Measurements from ENCODE around the gene EQTN.

Gene EQTN

GRCh38 chr9:27297050-27297449 lies at the start of gene EQTN:
TSS of gene EQTN (minus strand) at chr9:27297150. CDS start at chr9:27297055, 95 bp downstream.
- DNase-seq, result no peak

GRCh38 chr9:27344776-27345175 lies 47.8 kb upstream of the EQTN start:
- no peak for DNase-seq

GRCh38 chr9:27341545-27342294 lies 44.8 kb upstream of the EQTN start:
- DNase-seq, result no peak

DNA sequence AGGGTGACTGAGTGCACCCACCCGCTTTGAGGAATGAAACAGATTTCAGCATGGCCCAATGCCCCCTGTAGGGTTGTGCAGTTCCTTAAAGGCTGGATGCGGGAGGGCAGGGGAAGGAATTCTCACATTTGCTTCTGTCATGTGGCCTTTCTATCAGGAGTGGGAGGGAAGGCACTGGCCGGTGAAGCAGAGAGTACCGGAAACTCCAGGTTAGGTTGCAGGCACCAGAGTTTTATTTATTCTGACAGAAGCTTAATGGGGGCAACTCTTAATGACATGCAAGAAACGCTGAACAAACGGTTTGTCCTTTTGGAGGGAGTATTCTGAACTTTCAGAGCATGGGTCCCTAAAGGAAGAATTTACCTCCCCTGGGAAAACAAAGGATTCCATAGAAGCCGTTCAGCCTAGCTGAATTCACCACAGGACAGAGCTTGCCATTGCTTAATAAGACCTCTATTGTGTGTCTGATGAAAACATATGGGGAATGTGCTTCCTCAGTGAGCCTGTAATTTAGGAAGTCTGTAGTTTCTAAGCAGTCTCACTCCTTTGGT lies 44.1 kb upstream of the EQTN start:
- no peak for DNase-seq

DNA sequence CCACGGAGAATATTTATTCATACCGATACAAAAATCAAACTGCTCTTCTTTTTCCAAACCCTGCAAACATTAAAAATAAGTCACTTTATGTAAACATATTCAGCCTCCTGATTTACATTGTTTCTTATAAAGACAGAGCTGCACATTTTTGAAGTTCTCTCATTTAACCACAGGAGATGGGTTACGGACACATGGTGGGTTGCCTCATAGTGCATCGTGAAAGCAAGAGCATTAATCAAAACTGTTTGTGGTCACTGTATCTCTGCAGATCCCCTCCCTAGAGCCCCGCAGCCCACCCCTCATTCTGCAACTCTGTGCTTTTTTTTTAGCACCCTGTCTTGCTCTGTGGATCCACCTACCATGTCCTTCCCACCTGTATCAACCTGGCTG lies 43.3 kb upstream of the EQTN start:
- DNase-seq, result no peak

GRCh38 chr9:27339661-27340284 lies 42.8 kb upstream of the EQTN start:
- DNase-seq, result no peak

DNA sequence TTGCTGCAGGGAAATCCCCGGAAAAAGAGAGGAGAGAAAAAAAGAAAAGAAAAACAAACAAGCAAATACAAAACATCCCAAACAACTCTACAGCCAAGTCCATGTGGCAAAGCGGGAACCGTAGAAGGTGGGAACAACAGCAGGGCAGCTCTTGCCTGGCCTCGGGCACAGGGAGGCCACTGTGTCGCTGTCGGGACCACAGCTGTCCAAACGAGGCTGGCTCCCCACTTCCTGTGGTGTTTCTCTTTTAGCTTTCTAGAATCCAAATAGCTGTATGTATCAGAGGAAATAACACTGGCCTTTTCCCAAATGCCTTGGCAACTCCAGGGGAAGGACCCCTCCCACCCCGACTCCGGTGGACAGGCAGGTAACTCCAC lies 41.6 kb upstream of the EQTN start:
- no peak for DNase-seq

- no peak for DNase-seq
Observed at GRCh38 chr9:27337833-27338526, 41.0 kb upstream of the EQTN start.

GRCh38 chr9:27337236-27337635 lies 40.3 kb upstream of the EQTN start:
- DNase-seq, result no peak

DNA sequence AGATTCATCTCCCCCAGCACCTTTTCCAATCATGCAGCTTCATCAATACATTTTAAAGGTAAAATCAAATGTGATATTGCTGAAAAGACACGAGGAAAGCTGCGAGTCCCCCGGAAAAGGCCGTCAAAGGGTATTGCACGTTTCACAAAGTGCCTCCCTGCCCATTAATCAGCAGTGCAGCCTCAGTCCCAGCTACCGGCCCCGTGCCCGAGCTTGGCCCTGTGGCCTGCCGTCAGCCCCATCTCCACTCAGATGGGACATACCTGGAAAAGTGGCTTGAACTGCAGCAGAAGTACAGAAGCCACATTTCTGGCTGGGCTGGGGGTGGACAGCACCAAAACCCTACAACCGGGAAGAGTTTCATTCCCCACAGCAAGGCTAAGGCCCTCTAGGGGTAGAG lies 39.9 kb upstream of the EQTN start:
- DNase-seq, result no peak

DNA sequence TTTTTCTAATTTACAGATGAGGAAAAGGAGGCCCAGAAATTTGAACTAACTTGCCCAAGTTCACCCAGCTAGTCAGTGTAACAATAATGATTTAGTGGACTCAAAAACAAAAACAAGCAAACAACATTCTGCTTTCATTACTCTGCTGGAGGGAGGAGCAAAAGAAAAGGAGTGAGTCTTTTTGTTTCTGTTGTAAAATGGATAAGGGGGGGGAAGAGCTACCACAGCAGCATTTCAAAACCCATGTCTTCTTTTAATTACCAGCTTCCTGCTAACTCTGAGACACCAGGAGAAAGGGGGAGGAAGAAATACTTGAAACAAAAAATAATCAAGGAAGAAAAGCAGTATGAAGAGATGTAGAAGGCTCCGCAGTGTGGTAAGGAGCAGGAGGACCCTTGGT lies 39.2 kb upstream of the EQTN start:
- DNase-seq, result no peak

DNA sequence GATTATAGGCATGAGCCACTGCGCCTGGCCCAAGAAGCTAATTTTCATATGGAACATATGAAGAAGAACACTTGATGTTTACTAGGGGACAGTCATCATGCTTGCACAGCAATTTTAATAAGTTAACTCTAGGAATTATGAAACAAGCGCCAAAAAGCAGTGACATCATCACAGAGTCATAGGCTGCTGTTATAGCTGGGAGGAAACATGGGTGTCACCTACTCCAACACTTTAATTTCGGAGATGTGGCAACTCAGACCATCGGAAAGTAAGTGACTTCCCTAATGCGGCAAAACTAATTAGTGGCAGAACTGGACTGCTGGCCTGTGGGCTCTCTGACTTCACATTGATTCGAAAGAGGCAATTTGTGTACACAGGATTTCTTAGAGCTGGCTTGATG lies 38.1 kb upstream of the EQTN start:
- no peak for DNase-seq

DNA sequence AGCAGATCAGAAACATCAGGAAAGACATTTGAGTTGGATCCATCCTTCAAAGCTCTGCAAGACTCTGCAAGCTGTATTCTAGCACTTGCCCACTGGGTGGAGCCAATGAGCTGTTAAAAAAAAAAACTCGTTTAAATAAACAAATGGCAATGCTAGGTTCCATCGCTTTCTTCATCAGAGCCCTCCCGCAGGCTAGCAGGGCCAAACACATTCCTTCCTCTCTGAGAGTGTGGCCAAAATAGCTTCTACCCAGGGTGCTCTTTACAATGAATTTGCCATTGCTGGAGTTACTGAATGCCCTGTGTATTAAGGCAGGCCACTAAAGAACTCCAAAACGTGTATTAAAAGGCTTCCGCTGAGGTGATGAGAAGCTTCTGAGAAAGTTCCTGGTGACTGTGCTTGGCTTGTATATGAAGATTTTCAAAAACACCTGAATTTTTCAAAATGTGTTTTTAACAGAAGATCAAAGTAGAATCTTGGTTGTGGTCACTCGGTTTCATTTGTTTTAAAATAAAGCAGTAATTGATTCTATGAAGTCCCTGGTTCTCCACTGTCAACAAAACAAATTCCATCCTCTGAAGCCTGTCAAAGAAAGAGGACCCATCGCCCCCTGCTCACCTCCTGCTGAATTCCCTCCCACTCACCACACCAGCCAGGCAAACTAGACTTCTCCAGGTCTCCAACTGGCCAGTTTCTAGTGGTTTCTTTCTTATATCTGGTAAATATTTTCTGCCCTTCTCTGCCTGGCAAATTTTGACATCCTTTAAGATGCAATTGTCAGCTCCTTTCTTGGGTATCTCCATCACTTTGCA lies 36.5 kb upstream of the EQTN start:
- peak; percentile 41 for DNase-seq

GRCh38 chr9:27331393-27331792 lies 34.4 kb upstream of the EQTN start:
- no peak for DNase-seq

- no peak for DNase-seq
Observed at GRCh38 chr9:27329291-27329690, 32.3 kb upstream of the EQTN start.

GRCh38 chr9:27328483-27328882 lies 31.5 kb upstream of the EQTN start:
- DNase-seq, result no peak

GRCh38 chr9:27311184-27311583 lies 14.2 kb upstream of the EQTN start:
- DNase-seq, result no peak

DNA sequence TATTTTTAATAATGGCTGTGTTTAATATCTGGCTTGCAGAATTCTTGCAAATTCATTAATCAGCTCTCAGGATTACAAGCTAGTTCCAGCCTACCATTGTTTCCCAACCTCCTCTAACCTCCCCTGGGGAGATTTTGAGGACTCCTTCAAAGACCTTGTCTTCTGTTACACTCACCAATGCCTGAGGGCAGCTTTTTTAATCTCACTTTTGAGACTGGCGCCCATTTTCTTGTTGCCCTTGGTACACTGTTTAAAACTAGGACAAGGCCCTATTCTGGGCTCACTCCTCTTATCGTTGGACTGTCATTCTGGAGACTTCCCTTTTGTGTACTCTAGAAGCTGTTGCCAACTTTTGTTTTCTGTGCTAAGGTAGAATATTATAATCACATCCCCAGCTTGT lies 13.6 kb upstream of the EQTN start:
- no peak for DNase-seq

DNA sequence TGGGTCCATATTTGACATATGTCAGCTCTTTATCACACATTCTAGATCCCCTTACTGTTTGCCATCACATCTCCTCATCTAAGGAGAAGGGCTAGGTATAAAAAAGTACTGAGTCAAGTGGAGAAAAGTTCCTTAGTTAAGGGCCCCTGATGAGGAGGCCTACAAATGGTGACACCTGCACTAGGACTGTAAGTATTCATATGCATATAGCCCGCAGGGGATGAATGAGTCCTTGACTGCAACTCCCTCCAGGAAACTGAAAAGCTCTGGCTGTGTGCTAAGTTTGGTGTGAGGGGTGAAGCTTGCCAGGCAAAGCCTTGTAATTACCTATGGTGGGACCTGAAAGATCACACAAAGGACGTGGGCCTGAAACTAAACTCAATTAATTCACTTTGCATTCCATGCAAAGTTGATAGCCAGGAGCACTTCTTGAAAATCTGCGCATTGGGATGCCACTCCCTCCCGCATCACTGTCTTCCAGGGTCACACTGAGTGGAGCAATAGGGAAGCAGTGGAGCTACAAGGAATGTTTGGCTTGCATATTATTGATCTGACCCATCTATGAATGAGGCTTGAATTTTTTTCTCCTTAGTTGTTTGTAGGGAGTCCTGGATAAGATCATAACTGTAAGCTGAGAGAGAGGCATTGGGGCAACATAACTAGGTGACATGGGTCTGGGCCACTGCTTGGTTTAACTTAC lies 11.9 kb upstream of the EQTN start:
- no peak for DNase-seq

DNA sequence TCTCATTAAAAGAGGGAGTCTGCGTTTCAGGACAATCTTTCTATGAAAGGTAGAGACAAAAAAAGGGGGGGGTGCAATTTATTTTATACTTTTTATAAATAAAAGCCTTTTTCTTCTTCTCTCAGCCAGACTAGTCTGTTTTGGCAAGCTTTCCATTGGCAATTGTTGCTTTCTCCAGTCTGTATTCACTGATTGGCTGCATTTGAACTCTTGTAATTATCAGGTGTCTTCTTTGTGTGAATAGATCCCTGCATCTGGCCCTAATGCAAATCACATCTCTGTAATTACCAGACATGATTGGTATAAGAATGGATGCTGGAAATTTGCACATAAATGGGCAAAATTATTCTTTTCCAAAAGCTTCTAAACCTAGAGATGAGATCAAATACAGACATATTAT lies 7.6 kb upstream of the EQTN start:
- no peak for DNase-seq

DNA sequence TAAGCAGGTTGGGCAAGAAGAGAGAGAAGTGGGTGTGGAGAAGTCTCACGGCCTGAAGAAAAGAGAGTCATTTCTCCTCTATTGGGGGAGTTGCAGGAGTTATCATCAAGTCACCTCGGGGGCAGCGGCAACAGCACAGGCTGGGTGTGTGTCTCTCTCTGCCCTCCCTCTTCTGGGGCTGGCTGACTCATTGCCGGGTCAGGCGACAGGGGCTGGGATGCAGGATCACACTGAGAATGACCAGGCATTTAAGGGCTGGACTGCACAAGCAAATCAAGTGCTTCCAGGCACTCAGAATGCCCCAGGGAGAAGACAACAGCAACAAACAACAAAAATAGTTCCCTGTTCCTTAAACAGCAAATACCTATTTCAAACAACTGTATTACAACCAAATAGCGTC lies 6.3 kb upstream of the EQTN start:
- DNase-seq, result no peak

- DNase-seq, result no peak
Observed at GRCh38 chr9:27293996-27294395, 3.0 kb downstream of the EQTN start.

Data from stimulated activated CD4-positive, alpha-beta T cell treated with anti-CD3 and anti-CD28 coated beads, Interleukin-15, amount 100 ng/mL, for 24 hours (primary cell).